Measurements from ENCODE around the gene TIRAP. TPM values are rescaled to one million over a fixed set of nuclear protein-coding genes. Genes with fewer than 3 reads are reported as not detected.

TIRAP gene
- total and polyA plus RNA-seq, 8 donors = 3.7 to 86.2 (median 6.5) TPM

DNA sequence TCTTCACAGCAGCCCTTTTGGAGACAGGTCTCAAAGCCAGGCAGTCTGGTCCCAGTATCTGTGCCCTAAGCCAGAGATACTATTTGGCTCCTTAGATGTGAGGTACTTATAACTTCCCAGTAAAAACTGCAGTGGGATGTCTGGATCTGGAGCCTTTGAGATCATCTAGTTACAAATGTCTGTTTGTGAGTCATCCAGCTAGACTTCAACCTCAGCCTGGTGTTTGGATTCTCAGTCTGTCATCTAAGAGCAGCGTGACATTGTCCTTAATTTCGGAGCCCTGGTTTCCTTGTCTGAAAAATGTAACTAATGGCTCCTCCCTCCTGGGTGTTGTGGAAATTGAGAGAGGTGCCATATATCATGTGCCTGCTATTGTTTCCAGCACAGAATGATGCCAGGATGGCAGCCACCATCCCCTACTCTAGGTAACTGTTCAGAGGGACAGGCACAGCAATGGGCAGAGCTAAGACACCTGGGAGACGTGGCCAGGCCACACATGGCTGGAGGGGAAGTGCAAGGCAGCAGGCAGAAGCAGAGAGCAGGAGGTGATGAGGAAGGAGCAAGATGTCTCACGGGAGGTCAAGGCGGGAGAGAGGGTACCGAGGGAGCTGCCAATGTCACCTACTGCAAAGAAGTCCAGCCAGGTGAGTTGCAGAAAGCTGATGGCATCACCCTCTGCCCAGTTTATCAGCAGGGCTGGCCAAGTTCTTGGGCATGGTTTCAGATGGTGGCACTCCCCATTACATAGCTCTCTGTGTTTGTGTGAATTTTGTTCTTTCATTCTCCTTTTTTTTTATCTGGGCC is 52.0 kb downstream of the TIRAP start:
- intact Hi-C loops (cut with DNase I; ENCODE audit: low total_unique reads) = no loop called here
- 81 to 91% (median 88%) methylated on average over 6 of the region's 6 CpGs for WGBS, 5 donors
- Histone ChIP-seq H3K4me1 (peaks cover 4 to 34% (median 12%) of the 10 kb centered on the region in 4 donors), H3K36me3 (peaks cover 7 to 65% (median 55%) of the 10 kb centered on the region in 4 donors), H3K4me3 (no peak overlapping the region), H3K9me3 (no peaks in the 10 kb centered on the region), H3K27me3 (no peaks in the 10 kb centered on the region), H3K27ac (no peak overlapping the region)
- DNase-seq = no peak
- no peak for TF ChIP-seq EP300 (IDR thresholded peaks at IDR 0.05)
- TF ChIP-seq, protein P1, sequence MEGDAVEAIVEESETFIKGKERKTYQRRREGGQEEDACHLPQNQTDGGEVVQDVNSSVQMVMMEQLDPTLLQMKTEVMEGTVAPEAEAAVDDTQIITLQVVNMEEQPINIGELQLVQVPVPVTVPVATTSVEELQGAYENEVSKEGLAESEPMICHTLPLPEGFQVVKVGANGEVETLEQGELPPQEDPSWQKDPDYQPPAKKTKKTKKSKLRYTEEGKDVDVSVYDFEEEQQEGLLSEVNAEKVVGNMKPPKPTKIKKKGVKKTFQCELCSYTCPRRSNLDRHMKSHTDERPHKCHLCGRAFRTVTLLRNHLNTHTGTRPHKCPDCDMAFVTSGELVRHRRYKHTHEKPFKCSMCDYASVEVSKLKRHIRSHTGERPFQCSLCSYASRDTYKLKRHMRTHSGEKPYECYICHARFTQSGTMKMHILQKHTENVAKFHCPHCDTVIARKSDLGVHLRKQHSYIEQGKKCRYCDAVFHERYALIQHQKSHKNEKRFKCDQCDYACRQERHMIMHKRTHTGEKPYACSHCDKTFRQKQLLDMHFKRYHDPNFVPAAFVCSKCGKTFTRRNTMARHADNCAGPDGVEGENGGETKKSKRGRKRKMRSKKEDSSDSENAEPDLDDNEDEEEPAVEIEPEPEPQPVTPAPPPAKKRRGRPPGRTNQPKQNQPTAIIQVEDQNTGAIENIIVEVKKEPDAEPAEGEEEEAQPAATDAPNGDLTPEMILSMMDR (IDR thresholded peaks at IDR 0.05) = no peak
- no peak for TF ChIP-seq POLR2AphosphoS5 (IDR thresholded peaks at IDR 0.05)
- TF ChIP-seq POLR2A (IDR thresholded peaks at IDR 0.05) = no peak

DNA sequence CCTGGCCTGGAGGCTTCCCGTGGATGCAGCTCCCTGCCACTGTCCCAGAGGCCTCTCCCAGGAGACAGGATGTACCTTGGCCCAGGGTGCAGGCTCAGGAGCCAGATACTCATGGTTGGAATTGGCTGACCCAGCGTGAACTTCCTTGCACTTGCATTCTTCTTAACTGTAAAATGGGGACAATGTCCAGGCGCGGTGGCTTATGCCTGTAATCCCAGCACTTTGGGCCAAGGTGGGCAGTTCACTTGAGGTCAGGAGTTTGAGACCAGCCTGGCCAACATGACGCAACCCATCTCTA is 52.5 kb downstream of the TIRAP start:
- no peak for DNase-seq
- intact Hi-C loops (cut with DNase I; ENCODE audit: low total_unique reads) = no loop called here

DNA sequence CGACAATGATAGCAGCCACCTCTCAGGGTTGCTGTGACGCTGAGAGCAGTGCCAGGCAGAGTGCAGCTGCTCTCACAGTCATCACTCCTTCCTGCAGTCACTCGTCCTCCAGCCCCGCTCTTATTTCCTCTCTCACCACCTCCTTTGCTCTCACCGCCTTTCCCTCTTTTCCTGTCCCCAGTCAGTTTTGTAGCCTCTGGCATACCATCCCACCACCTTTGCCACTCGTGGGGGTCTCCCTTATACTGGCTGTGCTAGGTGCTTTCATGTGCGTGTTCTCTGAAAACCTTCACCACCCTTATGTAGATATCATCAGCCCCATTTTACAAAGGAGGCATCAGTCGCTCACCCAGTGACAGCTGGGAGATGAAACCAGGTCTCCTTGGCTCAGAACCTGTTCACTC is 53.2 kb downstream of the TIRAP start:
- peaks cover 7 to 72% (median 60%) of the 10 kb centered on the region in 4 donors for H3K36me3 ChIP-seq
- H3K27me3 ChIP-seq = no peaks in the 10 kb centered on the region
- 70 to 84% (median 78%) methylated on average over 8 of the region's 8 CpGs for WGBS, 5 donors
- no peak for DNase-seq
- TF ChIP-seq, protein P1 (IDR thresholded peaks at IDR 0.05) = no peak
- TF ChIP-seq POLR2A (IDR thresholded peaks at IDR 0.05) (no peak), POLR2AphosphoS5 (IDR thresholded peaks at IDR 0.05) (no peak), EP300 (IDR thresholded peaks at IDR 0.05) (no peak)
- no peak overlapping the region for H3K27ac ChIP-seq
- H3K4me1 ChIP-seq = peaks cover 14 to 47% (median 19%) of the 10 kb centered on the region in 4 donors
- H3K4me3 ChIP-seq = no peak overlapping the region
- intact Hi-C loops (cut with DNase I; ENCODE audit: low total_unique reads) = no loop called here
- no peaks in the 10 kb centered on the region for H3K9me3 ChIP-seq

More for the DNA sequence above, 52.5 kb downstream of the TIRAP start:
- no peaks in the 10 kb centered on the region for H3K9me3 ChIP-seq
- no peak overlapping the region for H3K4me3 ChIP-seq
- no peaks in the 10 kb centered on the region for H3K27me3 ChIP-seq
- TF ChIP-seq, protein P1 (IDR thresholded peaks at IDR 0.05) = no peak
- TF ChIP-seq EP300 (IDR thresholded peaks at IDR 0.05) = no peak
- 81 to 92% (median 86%) methylated on average over 5 of the region's 5 CpGs for whole genome bisulfite sequencing, 5 donors
- H3K36me3 ChIP-seq = peaks cover 7 to 68% (median 57%) of the 10 kb centered on the region in 4 donors
- no peak overlapping the region for H3K27ac ChIP-seq
- peaks cover 9 to 40% (median 17%) of the 10 kb centered on the region in 4 donors for H3K4me1 ChIP-seq

DNA sequence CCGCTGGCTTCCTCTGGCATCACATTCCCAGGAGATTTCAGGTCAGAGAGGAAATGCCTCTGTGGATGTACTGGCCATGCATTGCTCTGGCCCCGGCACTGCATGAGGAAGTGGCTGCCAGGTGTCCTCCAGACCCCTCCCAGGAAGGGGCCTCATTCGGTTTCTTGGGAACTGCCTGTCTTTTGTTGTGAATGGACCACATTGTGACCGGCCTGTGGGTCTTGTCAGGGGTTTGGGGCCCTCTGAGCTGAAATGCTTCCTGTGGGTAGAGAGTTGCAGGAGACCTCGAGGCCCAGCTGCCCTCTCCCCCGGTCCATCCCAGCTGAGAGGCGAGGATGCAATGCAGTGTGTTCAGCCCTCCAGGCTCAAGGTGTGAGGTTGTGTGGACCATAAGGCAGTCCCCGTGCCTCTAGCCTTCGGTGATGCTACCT is 53.8 kb downstream of the TIRAP start:
- Histone ChIP-seq H3K27me3 (no peaks in the 10 kb centered on the region), H3K9me3 (no peaks in the 10 kb centered on the region), H3K4me3 (no peak overlapping the region), H3K4me1 (peaks cover 14 to 51% (median 19%) of the 10 kb centered on the region in 4 donors), H3K27ac (no peak overlapping the region), H3K36me3 (peaks cover 7 to 72% (median 60%) of the 10 kb centered on the region in 4 donors)
- intact Hi-C loops (cut with DNase I; ENCODE audit: low total_unique reads) = no loop called here
- DNase-seq = no peak
- 76 to 91% (median 81%) methylated on average over 5 to 9 of the region's 9 CpGs for WGBS, 5 donors
- TF ChIP-seq POLR2AphosphoS5 (IDR thresholded peaks at IDR 0.05) (no peak), POLR2A (IDR thresholded peaks at IDR 0.05) (no peak), EP300 (IDR thresholded peaks at IDR 0.05) (no peak)
- TF ChIP-seq, protein P1 (IDR thresholded peaks at IDR 0.05) = no peak
